ENCODE measurements around the gene SLC9A3. TPM values are rescaled to one million over a fixed set of nuclear protein-coding genes. Genes with fewer than 3 reads are reported as not detected.
"Not testable (repeated sequence)": the region's sequence is repeated elsewhere in the genome, so short reads cannot be mapped to it uniquely, and the experiment has no call there.

Gene SLC9A3
- total and polyA plus RNA-seq, 3 experiments from 2014 or later, result 2.4 to 2.6 (median 2.5) TPM

- Mint-ChIP-seq H3K4me1 (no peaks in the 10 kb centered on the region), H3K4me3 (no peak overlapping the region), H3K27ac (no peak overlapping the region), H3K9me3 (no peaks in the 10 kb centered on the region), H3K36me3 (no peaks in the 10 kb centered on the region), H3K27me3 (peaks cover 19 to 20% of the 10 kb centered on the region in 2 donors)
- ChIA-PET POLR2A (no interaction called here), CTCF (no interaction called here)
- H3K4me1 ChIP-seq (ENCODE audit: insufficient read depth, low read length), result no peaks in the 10 kb centered on the region
- no peaks in the 10 kb centered on the region for H3K36me3 ChIP-seq (ENCODE audit: insufficient read depth, low read length)
- H3K27ac ChIP-seq (ENCODE audit: low read depth, low read length), result no peak overlapping the region
- H3K9me3 ChIP-seq (ENCODE audit: low read length), result no peaks in the 10 kb centered on the region
- H3K27me3 ChIP-seq (ENCODE audit: insufficient read depth, low read length, poor library complexity, severe bottlenecking), result no peaks in the 10 kb centered on the region
- DNase-seq, result peak in 1 of 5 donors; percentile 15
- H3K4me3 ChIP-seq (ENCODE audit: low read length), result no peak overlapping the region
These were observed 34.7 kb upstream of the SLC9A3 start for GRCh38 chr5:558871-559503.

GRCh38 chr5:558326-558725, 34.1 kb upstream of the SLC9A3 start:
- H3K36me3 Mint-ChIP-seq, result no peaks in the 10 kb centered on the region
- peak in 1 of 5 donors; percentile 34 for DNase-seq
- H3K27ac Mint-ChIP-seq, result no peak overlapping the region

GRCh38 chr5:557917-558316, 33.7 kb upstream of the SLC9A3 start:
- H3K4me1 ChIP-seq (ENCODE audit: insufficient read depth, low read length); H3K9me3 Mint-ChIP-seq; H3K36me3 ChIP-seq (ENCODE audit: insufficient read depth, low read length); H3K4me1 Mint-ChIP-seq; H3K27ac ChIP-seq (ENCODE audit: low read depth, low read length); DNase-seq; H3K36me3 Mint-ChIP-seq; H3K27me3 ChIP-seq (ENCODE audit: insufficient read depth, low read length, poor library complexity, severe bottlenecking); H3K27ac Mint-ChIP-seq; POLR2A ChIA-PET; H3K9me3 ChIP-seq (ENCODE audit: low read length); H3K4me3 ChIP-seq (ENCODE audit: low read length); CTCF ChIA-PET: not testable (repeated sequence)
- Mint-ChIP-seq H3K4me3 (peak overlapping the region in 1 of 7 donors; percentile 37), H3K27me3 (peaks cover 19 to 20% of the 10 kb centered on the region in 2 donors)

More at GRCh38 chr5:558326-558725, 34.1 kb upstream of the SLC9A3 start:
- Histone ChIP-seq H3K27me3 (ENCODE audit: insufficient read depth, low read length, poor library complexity, severe bottlenecking) (no peaks in the 10 kb centered on the region), H3K27ac (ENCODE audit: low read depth, low read length) (no peak overlapping the region), H3K36me3 (ENCODE audit: insufficient read depth, low read length) (no peaks in the 10 kb centered on the region), H3K4me1 (ENCODE audit: insufficient read depth, low read length) (no peaks in the 10 kb centered on the region), H3K9me3 (ENCODE audit: low read length) (no peaks in the 10 kb centered on the region), H3K4me3 (ENCODE audit: low read length) (no peak overlapping the region)
- no peaks in the 10 kb centered on the region for H3K9me3 Mint-ChIP-seq
- ChIA-PET POLR2A (no interaction called here), CTCF (no interaction called here)
- no peaks in the 10 kb centered on the region for H3K4me1 Mint-ChIP-seq
- peaks cover 19 to 20% of the 10 kb centered on the region in 2 donors for H3K27me3 Mint-ChIP-seq
- H3K4me3 Mint-ChIP-seq, result no peak overlapping the region

GRCh38 chr5:556909-557441, 32.7 kb upstream of the SLC9A3 start:
- ChIA-PET POLR2A (no interaction called here), CTCF (no interaction called here)
- H3K27me3 ChIP-seq (ENCODE audit: insufficient read depth, low read length, poor library complexity, severe bottlenecking), result no peaks in the 10 kb centered on the region
- no peak overlapping the region for H3K27ac ChIP-seq (ENCODE audit: low read depth, low read length)
- Mint-ChIP-seq H3K9me3 (no peaks in the 10 kb centered on the region), H3K4me3 (no peak overlapping the region), H3K4me1 (no peaks in the 10 kb centered on the region), H3K27ac (no peak overlapping the region), H3K27me3 (peaks cover 19 to 20% of the 10 kb centered on the region in 2 donors), H3K36me3 (no peaks in the 10 kb centered on the region)
- no peaks in the 10 kb centered on the region for H3K4me1 ChIP-seq (ENCODE audit: insufficient read depth, low read length)
- no peak for DNase-seq
- no peaks in the 10 kb centered on the region for H3K9me3 ChIP-seq (ENCODE audit: low read length)
- H3K4me3 ChIP-seq (ENCODE audit: low read length), result no peak overlapping the region
- H3K36me3 ChIP-seq (ENCODE audit: insufficient read depth, low read length), result no peaks in the 10 kb centered on the region

GRCh38 chr5:555058-555623, 30.9 kb upstream of the SLC9A3 start:
- H3K36me3 Mint-ChIP-seq, result peaks cover 0 to 5% (median 0%) of the 10 kb centered on the region in 3 donors
- no peaks in the 10 kb centered on the region for H3K4me1 ChIP-seq (ENCODE audit: insufficient read depth, low read length)
- no peak overlapping the region for H3K4me3 ChIP-seq (ENCODE audit: low read length)
- CTCF ChIA-PET, result no interaction called here
- peaks cover 16 to 20% of the 10 kb centered on the region in 2 donors for H3K27me3 Mint-ChIP-seq
- no peaks in the 10 kb centered on the region for H3K9me3 ChIP-seq (ENCODE audit: low read length)
- H3K27ac ChIP-seq (ENCODE audit: low read depth, low read length), result no peak overlapping the region
- DNase-seq, result peak in 1 of 5 donors; percentile 17
- H3K36me3 ChIP-seq (ENCODE audit: insufficient read depth, low read length), result no peaks in the 10 kb centered on the region
- H3K4me1 Mint-ChIP-seq, result no peaks in the 10 kb centered on the region
- peaks cover 0 to 6% (median under 1%) of the 10 kb centered on the region in 5 donors for H3K9me3 Mint-ChIP-seq
- no peak overlapping the region for H3K27ac Mint-ChIP-seq
- no peak overlapping the region for H3K4me3 Mint-ChIP-seq
- POLR2A ChIA-PET, result no interaction called here
- no peaks in the 10 kb centered on the region for H3K27me3 ChIP-seq (ENCODE audit: insufficient read depth, low read length, poor library complexity, severe bottlenecking)

- peaks cover 17 to 24% of the 10 kb centered on the region in 2 donors for H3K27me3 Mint-ChIP-seq
These were observed 30.2 kb upstream of the SLC9A3 start for GRCh38 chr5:554284-554988.

GRCh38 chr5:553874-554273, 29.6 kb upstream of the SLC9A3 start:
- peaks cover 0 to 7% (median 2%) of the 10 kb centered on the region in 5 donors for H3K9me3 Mint-ChIP-seq
- Histone ChIP-seq H3K27ac (ENCODE audit: low read depth, low read length) (no peak overlapping the region), H3K27me3 (ENCODE audit: insufficient read depth, low read length, poor library complexity, severe bottlenecking) (no peaks in the 10 kb centered on the region), H3K36me3 (ENCODE audit: insufficient read depth, low read length) (no peaks in the 10 kb centered on the region), H3K9me3 (ENCODE audit: low read length) (no peaks in the 10 kb centered on the region), H3K4me1 (ENCODE audit: insufficient read depth, low read length) (no peaks in the 10 kb centered on the region), H3K4me3 (ENCODE audit: low read length) (no peak overlapping the region)
- peaks cover 0 to 9% (median 0%) of the 10 kb centered on the region in 3 donors for H3K36me3 Mint-ChIP-seq
- ChIA-PET POLR2A (no interaction called here), CTCF (no interaction called here)
- H3K4me1 Mint-ChIP-seq, result no peaks in the 10 kb centered on the region
- DNase-seq, result no peak
- no peak overlapping the region for H3K27ac Mint-ChIP-seq
- peaks cover 18 to 25% of the 10 kb centered on the region in 2 donors for H3K27me3 Mint-ChIP-seq
- no peak overlapping the region for H3K4me3 Mint-ChIP-seq

More at GRCh38 chr5:554284-554988, 30.2 kb upstream of the SLC9A3 start:
- H3K27ac Mint-ChIP-seq, result no peak overlapping the region
- no peaks in the 10 kb centered on the region for H3K27me3 ChIP-seq (ENCODE audit: insufficient read depth, low read length, poor library complexity, severe bottlenecking)
- ChIA-PET CTCF (no interaction called here), POLR2A (no interaction called here)
- peaks cover 0 to 5% (median 0%) of the 10 kb centered on the region in 3 donors for H3K36me3 Mint-ChIP-seq
- no peaks in the 10 kb centered on the region for H3K9me3 ChIP-seq (ENCODE audit: low read length)
- no peak overlapping the region for H3K27ac ChIP-seq (ENCODE audit: low read depth, low read length)
- no peaks in the 10 kb centered on the region for H3K4me1 ChIP-seq (ENCODE audit: insufficient read depth, low read length)
- no peak for DNase-seq
- H3K36me3 ChIP-seq (ENCODE audit: insufficient read depth, low read length), result no peaks in the 10 kb centered on the region
- no peak overlapping the region for H3K4me3 Mint-ChIP-seq
- no peaks in the 10 kb centered on the region for H3K4me1 Mint-ChIP-seq
- H3K4me3 ChIP-seq (ENCODE audit: low read length), result no peak overlapping the region
- peaks cover 0 to 7% (median 2%) of the 10 kb centered on the region in 5 donors for H3K9me3 Mint-ChIP-seq

GRCh38 chr5:551406-551805, 27.2 kb upstream of the SLC9A3 start:
- CTCF ChIA-PET, result no interaction called here
- no peaks in the 10 kb centered on the region for H3K27me3 ChIP-seq (ENCODE audit: insufficient read depth, low read length, poor library complexity, severe bottlenecking)
- peaks cover 0 to 7% (median 2%) of the 10 kb centered on the region in 5 donors for H3K9me3 Mint-ChIP-seq
- no peaks in the 10 kb centered on the region for H3K4me1 Mint-ChIP-seq
- H3K4me3 Mint-ChIP-seq, result no peak overlapping the region
- no peak overlapping the region for H3K27ac Mint-ChIP-seq
- H3K27ac ChIP-seq (ENCODE audit: low read depth, low read length), result no peak overlapping the region
- H3K27me3 Mint-ChIP-seq, result peaks cover 20 to 28% of the 10 kb centered on the region in 2 donors
- no peaks in the 10 kb centered on the region for H3K4me1 ChIP-seq (ENCODE audit: insufficient read depth, low read length)
- DNase-seq, result no peak
- H3K36me3 Mint-ChIP-seq, result peaks cover 0 to 9% (median 0%) of the 10 kb centered on the region in 3 donors
- H3K9me3 ChIP-seq (ENCODE audit: low read length), result no peaks in the 10 kb centered on the region
- POLR2A ChIA-PET, result no interaction called here
- no peak overlapping the region for H3K4me3 ChIP-seq (ENCODE audit: low read length)
- no peaks in the 10 kb centered on the region for H3K36me3 ChIP-seq (ENCODE audit: insufficient read depth, low read length)
